ENCODE measurements around the gene HNRNPA2B1.
"Not testable (repeated sequence)": the region's sequence is repeated elsewhere in the genome, so short reads cannot be mapped to it uniquely, and the experiment has no call there.

The HNRNPA2B1 gene

GRCh38 chr7:26198133-26198780 is 2.3 kb downstream of the HNRNPA2B1 start:
- peak; percentile 64 for TF ChIP-seq CTCF (conservative IDR thresholded peaks at IDR 0.05; ENCODE audit: control insufficient read depth, insufficient read depth, low read depth, low read length)
- peak; percentile 43 for DNase-seq (ENCODE audit: low read depth)
- H3K4me3 ChIP-seq (ENCODE audit: control insufficient read depth, low read depth, low read length): peak overlapping the region; percentile 99

GRCh38 chr7:26197153-26198115 is 3.1 kb downstream of the HNRNPA2B1 start:
- DNase-seq (ENCODE audit: low read depth): no peak
- no peak for TF ChIP-seq CTCF (conservative IDR thresholded peaks at IDR 0.05; ENCODE audit: control insufficient read depth, insufficient read depth, low read depth, low read length)
- H3K4me3 ChIP-seq (ENCODE audit: control insufficient read depth, low read depth, low read length): peak overlapping the region; percentile 99

- H3K4me3 ChIP-seq (ENCODE audit: control insufficient read depth, low read depth, low read length): peak overlapping the region; percentile 2
- no peak for TF ChIP-seq CTCF (conservative IDR thresholded peaks at IDR 0.05; ENCODE audit: control insufficient read depth, insufficient read depth, low read depth, low read length)
- DNase-seq (ENCODE audit: low read depth): no peak
Measured at GRCh38 chr7:26195867-26196657, 4.5 kb downstream of the HNRNPA2B1 start.

- TF ChIP-seq CTCF (conservative IDR thresholded peaks at IDR 0.05; ENCODE audit: control insufficient read depth, insufficient read depth, low read depth, low read length): no peak
- no peak overlapping the region for H3K4me3 ChIP-seq (ENCODE audit: control insufficient read depth, low read depth, low read length)
- no peak for DNase-seq (ENCODE audit: low read depth)
Measured at GRCh38 chr7:26195182-26195581, 5.4 kb downstream of the HNRNPA2B1 start.

GRCh38 chr7:26194764-26195163 is 5.8 kb downstream of the HNRNPA2B1 start:
- not testable (repeated sequence) for DNase-seq (ENCODE audit: low read depth); H3K4me3 ChIP-seq (ENCODE audit: control insufficient read depth, low read depth, low read length)

GRCh38 chr7:26193432-26194207 is 6.9 kb downstream of the HNRNPA2B1 start:
- no peak overlapping the region for H3K4me3 ChIP-seq (ENCODE audit: control insufficient read depth, low read depth, low read length)
- no peak for DNase-seq (ENCODE audit: low read depth)

More at GRCh38 chr7:26193432-26194207, 6.9 kb downstream of the HNRNPA2B1 start:
- TF ChIP-seq CTCF (conservative IDR thresholded peaks at IDR 0.05; ENCODE audit: control insufficient read depth, insufficient read depth, low read depth, low read length): no peak
